DND-41 (cell line): ENCODE data around the gene TMX1.

ENCODE experiments used
- CTCF ChIP-seq: IDR thresholded peaks from 2 replicates; pipeline ENCODE4 v1.5.1; 2012; ENCODE audit warnings: borderline replicate concordance, low read length, moderate library complexity, mild to moderate bottlenecking; ENCODE audit not compliant: poor library complexity, severe bottlenecking; ENCODE audit errors: extremely low read depth
- EZH2 ChIP-seq: IDR thresholded peaks from 3 replicates; pipeline ENCODE4 v1.6.1; 2012; ENCODE audit warnings: borderline replicate concordance, low read depth, mild to moderate bottlenecking, moderate library complexity, low read length, inconsistent platforms; ENCODE audit not compliant: severe bottlenecking

GRCh38 chr14:51295646-51296263 is 55.7 kb downstream of the TMX1 start:
- no peak for TF ChIP-seq CTCF
- no peak for TF ChIP-seq EZH2
